Trophoblast cell (in vitro differentiated cells and primary cell): Measurements from ENCODE around the gene BTBD9.

Experiments used
- DNase-seq, 2 donors: peaks; one replicate each; pipeline ENCODE4 v3.0.0-alpha.2; 2016
- H2AFZ ChIP-seq: 2 replicates; pipeline ENCODE4 v1.6.1; 2013; ENCODE audit warnings: low read length, moderate library complexity, mild to moderate bottlenecking; ENCODE audit not compliant: insufficient read depth, poor library complexity
- H2AK5ac ChIP-seq: 2 replicates; pipeline ENCODE4 v1.6.1; 2013; ENCODE audit warnings: mild to moderate bottlenecking, low read length
- H2BK120ac ChIP-seq: 2 replicates; pipeline ENCODE4 v1.6.1; 2013; ENCODE audit warnings: low read length, mild to moderate bottlenecking, moderate library complexity; ENCODE audit not compliant: insufficient read depth, poor library complexity
- H2BK12ac ChIP-seq: 2 replicates; pipeline ENCODE4 v1.6.1; 2013; ENCODE audit warnings: mild to moderate bottlenecking, low read length, moderate library complexity
- H2BK5ac ChIP-seq: 2 replicates; pipeline ENCODE4 v1.6.1; 2013; ENCODE audit warnings: low read length, low read depth, moderate library complexity, mild to moderate bottlenecking; ENCODE audit not compliant: poor library complexity
- H3K14ac ChIP-seq: 2 replicates; pipeline ENCODE4 v1.6.1; 2013; ENCODE audit warnings: mild to moderate bottlenecking, low read length
- H3K18ac ChIP-seq: 2 replicates; pipeline ENCODE4 v1.6.1; 2013; ENCODE audit warnings: mild to moderate bottlenecking, low read length
- H3K23ac ChIP-seq: 2 replicates; pipeline ENCODE4 v1.6.1; 2013; ENCODE audit warnings: low read length
- H3K27ac ChIP-seq: 2 replicates; pipeline ENCODE4 v1.5.1; 2013; ENCODE audit warnings: low read depth, mild to moderate bottlenecking, inconsistent platforms, low read length, moderate library complexity
- H3K27me3 ChIP-seq: 2 replicates; pipeline ENCODE4 v1.6.1; 2013; ENCODE audit warnings: inconsistent platforms, mild to moderate bottlenecking, low read length, moderate library complexity; ENCODE audit not compliant: insufficient read depth
- H3K36me3 ChIP-seq, 2 experiments: 1 replicate in 1 of 2; 2 replicates in 1 of 2; pipeline ENCODE4 v1.6.1; 2013; ENCODE audit warnings: low read length in 2 of 2, mild to moderate bottlenecking in 2 of 2, moderate library complexity in 1 of 2; ENCODE audit not compliant: insufficient read depth in 2 of 2, control insufficient read depth in 1 of 2
- H3K4ac ChIP-seq: 2 replicates; pipeline ENCODE4 v1.6.1; 2013; ENCODE audit warnings: low read depth, mild to moderate bottlenecking, low read length, moderate library complexity
- H3K4me1 ChIP-seq, 2 experiments: 1 replicate in 1 of 2; 2 replicates in 1 of 2; pipeline ENCODE4 v1.6.1; 2013; ENCODE audit warnings: low read length in 2 of 2, mild to moderate bottlenecking in 2 of 2, moderate library complexity in 1 of 2; ENCODE audit not compliant: insufficient read depth in 2 of 2, control insufficient read depth in 1 of 2
- H3K4me2 ChIP-seq: 2 replicates; pipeline ENCODE4 v1.6.1; 2013; ENCODE audit warnings: inconsistent platforms, mild to moderate bottlenecking, low read length, moderate library complexity
- H3K4me3 ChIP-seq: 2 replicates; pipeline ENCODE4 v1.5.1; 2013; ENCODE audit warnings: mild to moderate bottlenecking, low read depth, low read length, inconsistent platforms
- H3K79me1 ChIP-seq: one replicate; pipeline ENCODE4 v1.6.1; 2013; ENCODE audit warnings: low read length
- H3K79me2 ChIP-seq: 2 replicates; pipeline ENCODE4 v1.6.1; 2013; ENCODE audit warnings: low read length, mild to moderate bottlenecking; ENCODE audit not compliant: control insufficient read depth, insufficient read depth, poor library complexity
- H3K9ac ChIP-seq: 2 replicates; pipeline ENCODE4 v1.6.1; 2013; ENCODE audit warnings: mild to moderate bottlenecking, low read length
- H3K9me3 ChIP-seq: 2 replicates; pipeline ENCODE4 v1.6.1; 2013; ENCODE audit warnings: low read depth, mild to moderate bottlenecking, control low read depth, inconsistent platforms, low read length; ENCODE audit not compliant: insufficient read depth
- H4K12ac ChIP-seq: 2 replicates; pipeline ENCODE4 v1.6.1; 2013; ENCODE audit warnings: low read depth, mild to moderate bottlenecking, low read length, moderate library complexity
- H4K8ac ChIP-seq: 2 replicates; pipeline ENCODE4 v1.6.1; 2013; ENCODE audit warnings: low read depth, mild to moderate bottlenecking, low read length, moderate library complexity
- H4K91ac ChIP-seq: one replicate; pipeline ENCODE4 v1.6.1; 2013; ENCODE audit warnings: low read depth, mild to moderate bottlenecking, low read length, moderate library complexity
- WGBS: extraction: QIAGEN DNeasy Blood & Tissue Kit; methylation state at CpG from one replicate; pipeline ENCODE4 v1.1.7; 2013; ENCODE audit warnings: missing lambda C conversion rate; ENCODE audit not compliant: insufficient read length, insufficient coverage; ENCODE audit errors: extremely low coverage; 5-methylcytosine and 5-hydroxymethylcytosine counted together

The BTBD9 gene

GRCh38 chr6:38279423-38279822, 360.3 kb downstream of the BTBD9 start:
- Histone ChIP-seq H3K14ac (no peak overlapping the region), H3K79me2 (no peaks in the 10 kb centered on the region), H3K4me1 (no peaks in the 10 kb centered on the region), H3K4ac (no peak overlapping the region), H2AK5ac (no peak overlapping the region), H3K9ac (no peak overlapping the region), H2AFZ (no peak overlapping the region), H3K27ac (no peak overlapping the region), H2BK5ac (no peak overlapping the region), H3K23ac (no peak overlapping the region), H3K79me1 (no peaks in the 10 kb centered on the region), H3K4me3 (no peak overlapping the region), H2BK120ac (no peak overlapping the region), H4K8ac (no peak overlapping the region), H2BK12ac (no peak overlapping the region), H3K27me3 (no peaks in the 10 kb centered on the region), H4K12ac (no peak overlapping the region), H4K91ac (no peak overlapping the region), H3K36me3 (no peaks in the 10 kb centered on the region), H3K4me2 (no peak overlapping the region), H3K18ac (no peak overlapping the region), H3K9me3 (no peaks in the 10 kb centered on the region)
- WGBS: no CpG with 5 or more reads among the region's 4 CpGs
- no peak for DNase-seq

GRCh38 chr6:38273325-38273724, 366.4 kb downstream of the BTBD9 start:
- Histone ChIP-seq H3K27ac (no peak overlapping the region), H4K12ac (no peak overlapping the region), H3K18ac (no peak overlapping the region), H3K23ac (no peak overlapping the region), H3K79me2 (no peaks in the 10 kb centered on the region), H3K14ac (no peak overlapping the region), H3K4me1 (peaks cover 6 to 13% of the 10 kb centered on the region in 2 experiments), H3K27me3 (no peaks in the 10 kb centered on the region), H3K4me3 (no peak overlapping the region), H2BK5ac (no peak overlapping the region), H3K9ac (no peak overlapping the region), H2AFZ (no peak overlapping the region), H2BK120ac (no peak overlapping the region), H2BK12ac (no peak overlapping the region), H3K4ac (no peak overlapping the region), H3K79me1 (no peaks in the 10 kb centered on the region), H3K9me3 (no peaks in the 10 kb centered on the region), H3K36me3 (no peaks in the 10 kb centered on the region), H4K91ac (no peak overlapping the region), H2AK5ac (no peak overlapping the region), H4K8ac (no peak overlapping the region), H3K4me2 (no peak overlapping the region)
- DNase-seq: peak in 1 of 2 donors; percentile 18
- WGBS: no CpG with 5 or more reads among the region's 1 CpG

- H3K23ac ChIP-seq: no peak overlapping the region
- H3K79me2 ChIP-seq: no peaks in the 10 kb centered on the region
- no peak overlapping the region for H2BK120ac ChIP-seq
- no peak overlapping the region for H3K4ac ChIP-seq
- WGBS: no CpG with 5 or more reads among the region's 1 CpG
- no peak overlapping the region for H3K18ac ChIP-seq
- peaks cover 6 to 13% of the 10 kb centered on the region in 2 experiments for H3K4me1 ChIP-seq
- no peak overlapping the region for H2BK12ac ChIP-seq
- no peak overlapping the region for H3K4me3 ChIP-seq
- no peaks in the 10 kb centered on the region for H3K9me3 ChIP-seq
- H3K27ac ChIP-seq: no peak overlapping the region
- H4K12ac ChIP-seq: no peak overlapping the region
- H3K36me3 ChIP-seq: no peaks in the 10 kb centered on the region
- H3K14ac ChIP-seq: no peak overlapping the region
- H4K91ac ChIP-seq: no peak overlapping the region
- no peak overlapping the region for H2BK5ac ChIP-seq
- H2AFZ ChIP-seq: no peak overlapping the region
- no peak for DNase-seq
- H3K9ac ChIP-seq: no peak overlapping the region
- H3K27me3 ChIP-seq: no peaks in the 10 kb centered on the region
- H3K79me1 ChIP-seq: no peaks in the 10 kb centered on the region
- no peak overlapping the region for H3K4me2 ChIP-seq
- H4K8ac ChIP-seq: no peak overlapping the region
- H2AK5ac ChIP-seq: no peak overlapping the region
Measured at GRCh38 chr6:38272222-38272621, 367.5 kb downstream of the BTBD9 start.

GRCh38 chr6:38271081-38271480, 368.6 kb downstream of the BTBD9 start:
- Histone ChIP-seq H3K9me3 (no peaks in the 10 kb centered on the region), H2AK5ac (no peak overlapping the region), H3K4ac (no peak overlapping the region), H3K27ac (no peak overlapping the region), H4K8ac (no peak overlapping the region), H2BK12ac (no peak overlapping the region), H3K79me2 (no peaks in the 10 kb centered on the region), H3K79me1 (no peaks in the 10 kb centered on the region), H3K4me1 (peaks cover 6 to 16% of the 10 kb centered on the region in 2 experiments), H4K12ac (no peak overlapping the region), H3K9ac (no peak overlapping the region), H3K18ac (no peak overlapping the region), H2AFZ (no peak overlapping the region), H3K36me3 (no peaks in the 10 kb centered on the region), H2BK120ac (no peak overlapping the region), H3K4me2 (no peak overlapping the region), H3K14ac (no peak overlapping the region), H4K91ac (no peak overlapping the region), H2BK5ac (no peak overlapping the region), H3K27me3 (no peaks in the 10 kb centered on the region), H3K4me3 (no peak overlapping the region), H3K23ac (no peak overlapping the region)
- DNase-seq: no peak
